Suppressor macrophage (primary cell): ENCODE measurements around the gene CRIP2.

Source experiments
- DNase-seq, 4 experiments: peaks; one replicate each; pipeline ENCODE4 v3.0.0-alpha.2; 2020 to 2022

The CRIP2 gene

DNA sequence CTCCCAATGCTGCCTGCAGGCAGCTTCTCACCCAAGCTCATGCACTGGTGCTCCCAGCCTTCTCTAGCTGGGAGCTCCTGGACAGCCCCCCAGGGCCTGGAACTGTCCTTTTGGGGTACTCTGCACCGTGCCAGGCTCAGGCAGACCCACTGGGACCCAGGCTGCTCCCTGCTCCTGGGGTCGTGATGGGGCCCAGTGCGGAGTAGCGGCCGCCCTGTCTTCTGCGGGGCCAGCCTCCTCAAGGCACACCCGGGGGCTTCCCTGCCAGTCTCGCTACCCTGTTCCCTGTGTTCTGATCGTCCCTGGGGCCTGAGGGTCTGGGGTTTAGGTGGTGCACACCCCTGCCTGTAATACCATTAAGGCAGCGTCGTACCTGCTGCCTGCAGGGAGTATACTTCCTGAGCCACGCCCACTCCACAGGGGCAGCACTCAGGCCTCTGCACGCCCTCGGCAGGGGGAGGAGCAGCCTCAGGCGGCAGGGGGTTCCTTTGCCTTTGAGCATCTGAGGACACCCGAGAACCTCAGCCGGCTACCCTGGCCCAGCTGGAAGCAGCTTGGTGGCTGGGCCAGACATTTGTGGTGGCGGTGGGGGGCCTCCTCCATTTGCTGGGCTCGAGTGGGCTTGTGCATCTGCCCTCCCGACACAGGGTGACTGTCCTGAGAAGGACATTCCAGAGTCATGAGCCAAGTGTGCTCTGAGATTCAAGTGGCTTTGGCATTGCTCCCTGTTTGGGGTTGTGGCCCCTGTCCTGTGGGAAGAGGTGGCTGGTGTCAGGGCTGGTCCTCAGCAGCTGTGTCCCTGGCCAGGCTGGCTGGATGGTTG is 9.2 kb upstream of the CRIP2 start:
- no peak for DNase-seq

GRCh38 chr14:105466531-105467248 is 7.9 kb upstream of the CRIP2 start:
- DNase-seq = no peak

DNA sequence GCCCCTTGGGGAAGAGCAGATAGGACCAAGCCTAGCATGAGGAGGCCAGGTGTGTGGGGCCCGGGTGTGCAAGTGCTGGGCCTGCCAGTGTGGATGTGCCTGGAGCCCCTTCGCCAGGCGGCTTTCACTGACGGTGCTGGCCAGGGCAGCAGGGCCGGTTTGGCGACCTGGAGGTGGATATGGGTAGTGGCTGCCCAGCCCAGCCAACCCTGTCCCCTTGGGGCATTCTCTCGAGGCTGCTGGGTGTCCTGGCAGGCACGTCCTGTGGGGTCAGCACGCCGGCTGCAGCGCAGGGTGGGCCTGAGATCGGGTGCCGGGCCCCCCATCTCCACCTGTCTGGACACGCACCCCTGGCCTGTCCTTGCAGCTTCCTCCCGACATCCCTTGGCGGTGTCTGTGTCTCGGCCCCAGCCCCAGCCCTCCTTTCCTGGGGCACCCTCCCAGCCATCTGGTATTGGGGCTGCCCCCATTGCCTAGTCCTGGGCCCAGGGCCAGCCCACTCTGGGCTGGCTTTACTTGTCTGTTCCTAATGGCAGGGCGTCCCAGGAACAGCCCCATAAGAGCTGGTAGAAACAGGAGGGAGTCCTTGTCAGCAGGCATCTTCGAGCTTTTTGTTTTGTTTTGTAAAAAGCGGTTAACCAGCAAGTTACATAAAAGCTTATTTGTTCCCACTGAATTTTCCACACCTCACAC is 7.2 kb upstream of the CRIP2 start:
- no peak for DNase-seq

DNA sequence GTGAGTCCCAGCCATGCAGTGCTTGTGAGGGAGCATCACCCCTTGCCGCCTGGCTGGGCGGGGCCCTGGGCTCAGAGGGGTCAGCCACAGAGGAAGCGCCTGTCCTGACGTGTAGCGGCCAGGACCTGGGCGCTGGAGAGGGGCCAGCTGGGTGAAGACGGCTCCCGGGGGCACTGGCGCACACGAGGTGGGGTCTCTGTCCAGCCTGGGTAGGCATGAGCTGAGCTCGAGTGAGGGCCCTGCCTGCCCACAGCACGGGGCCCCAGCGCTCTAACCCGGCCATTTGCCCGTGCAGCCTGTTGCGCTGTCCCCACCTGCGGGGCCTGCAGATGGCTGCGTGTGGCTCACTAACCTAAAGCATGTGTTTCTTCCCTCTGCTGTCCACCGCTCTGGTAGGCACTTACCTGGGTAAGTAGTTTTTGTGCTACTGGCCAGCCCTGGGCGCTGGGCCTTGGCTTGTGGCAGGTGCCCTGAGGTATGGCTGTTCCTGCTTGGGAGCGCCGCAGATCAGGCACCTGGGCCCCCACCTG is 6.6 kb upstream of the CRIP2 start:
- DNase-seq = no peak

- no peak for DNase-seq
Measured at GRCh38 chr14:105468621-105469241, 5.9 kb upstream of the CRIP2 start.

DNA sequence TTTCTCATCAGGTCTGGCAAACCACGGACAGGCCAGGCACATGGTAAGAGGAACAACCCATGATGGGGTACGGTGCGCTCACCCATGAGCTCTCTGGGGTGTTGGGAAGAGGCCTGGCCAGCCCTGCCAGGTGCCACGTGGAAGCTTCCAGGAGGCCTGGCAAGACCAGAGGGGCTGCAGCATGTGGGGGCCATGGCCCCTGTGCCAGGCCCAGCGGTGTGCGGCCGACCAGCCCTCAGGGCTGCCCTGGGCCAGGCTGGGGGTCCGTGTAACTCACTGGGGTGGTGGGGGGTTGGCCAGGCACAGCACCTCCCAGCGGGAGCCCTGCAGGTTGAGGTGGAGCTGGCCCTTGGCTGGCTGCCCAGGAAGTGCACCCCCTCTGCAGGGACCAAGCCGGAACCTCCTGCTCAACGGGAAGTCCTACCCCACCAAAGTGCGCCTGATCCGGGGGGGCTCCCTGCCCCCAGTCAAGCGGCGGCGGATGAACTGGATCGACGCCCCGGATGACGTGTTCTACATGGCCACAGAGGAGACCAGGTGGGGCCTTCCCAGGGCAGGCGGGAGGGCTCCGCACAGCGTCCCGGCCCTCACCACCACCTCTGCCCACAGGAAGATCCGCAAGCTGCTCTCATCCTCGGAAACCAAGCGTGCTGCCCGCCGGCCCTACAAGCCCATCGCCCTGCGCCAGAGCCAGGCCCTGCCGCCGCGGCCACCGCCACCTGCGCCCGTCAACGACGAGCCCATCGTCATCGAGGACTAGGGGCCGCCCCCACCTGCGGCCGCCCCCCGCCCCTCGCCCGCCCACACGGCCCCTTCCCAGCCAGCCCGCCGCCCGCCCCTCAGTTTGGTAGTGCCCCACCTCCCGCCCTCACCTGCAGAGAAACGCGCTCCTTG is 4.9 kb upstream of the CRIP2 start:
- DNase-seq = no peak

- DNase-seq = no peak
Measured at GRCh38 chr14:105470350-105471296, 4.0 kb upstream of the CRIP2 start.

- DNase-seq = no peak
Measured at GRCh38 chr14:105471297-105471821, 3.3 kb upstream of the CRIP2 start.

GRCh38 chr14:105471823-105472485 is 2.7 kb upstream of the CRIP2 start:
- DNase-seq = no peak

- no peak for DNase-seq
Measured at GRCh38 chr14:105472486-105472991, 2.1 kb upstream of the CRIP2 start.

DNA sequence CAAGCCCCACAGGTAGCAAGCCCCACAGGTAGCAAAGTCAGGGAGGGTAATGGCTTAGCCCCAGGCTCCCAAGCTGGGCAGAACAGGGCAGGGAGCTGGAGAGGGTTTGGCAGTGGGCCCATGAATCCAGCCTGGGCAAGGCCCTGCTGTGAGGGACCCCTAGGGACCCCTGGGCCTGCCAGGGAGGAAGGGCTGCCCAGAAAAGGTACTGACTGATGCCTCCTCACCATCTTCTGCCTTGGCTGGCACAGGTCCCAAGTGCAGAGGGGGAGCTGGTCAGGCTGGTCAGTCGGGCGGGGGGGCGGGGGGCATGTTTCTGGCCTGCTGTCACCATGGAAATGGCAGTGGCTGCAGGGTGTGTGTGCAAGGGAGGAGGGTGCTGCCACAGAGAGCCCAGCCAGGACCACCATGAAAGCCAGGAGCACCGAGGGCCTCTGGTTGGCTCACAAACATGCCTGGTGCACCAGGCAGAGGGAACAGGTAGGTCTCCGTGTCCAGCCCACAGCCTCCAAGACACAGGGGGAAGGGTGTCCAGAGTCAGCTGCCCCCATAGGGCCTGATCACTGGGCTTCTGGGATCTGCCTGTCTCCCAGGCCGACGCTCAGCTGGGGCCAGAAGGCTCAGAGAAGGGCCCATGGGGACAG is 1.5 kb upstream of the CRIP2 start:
- no peak for DNase-seq

DNA sequence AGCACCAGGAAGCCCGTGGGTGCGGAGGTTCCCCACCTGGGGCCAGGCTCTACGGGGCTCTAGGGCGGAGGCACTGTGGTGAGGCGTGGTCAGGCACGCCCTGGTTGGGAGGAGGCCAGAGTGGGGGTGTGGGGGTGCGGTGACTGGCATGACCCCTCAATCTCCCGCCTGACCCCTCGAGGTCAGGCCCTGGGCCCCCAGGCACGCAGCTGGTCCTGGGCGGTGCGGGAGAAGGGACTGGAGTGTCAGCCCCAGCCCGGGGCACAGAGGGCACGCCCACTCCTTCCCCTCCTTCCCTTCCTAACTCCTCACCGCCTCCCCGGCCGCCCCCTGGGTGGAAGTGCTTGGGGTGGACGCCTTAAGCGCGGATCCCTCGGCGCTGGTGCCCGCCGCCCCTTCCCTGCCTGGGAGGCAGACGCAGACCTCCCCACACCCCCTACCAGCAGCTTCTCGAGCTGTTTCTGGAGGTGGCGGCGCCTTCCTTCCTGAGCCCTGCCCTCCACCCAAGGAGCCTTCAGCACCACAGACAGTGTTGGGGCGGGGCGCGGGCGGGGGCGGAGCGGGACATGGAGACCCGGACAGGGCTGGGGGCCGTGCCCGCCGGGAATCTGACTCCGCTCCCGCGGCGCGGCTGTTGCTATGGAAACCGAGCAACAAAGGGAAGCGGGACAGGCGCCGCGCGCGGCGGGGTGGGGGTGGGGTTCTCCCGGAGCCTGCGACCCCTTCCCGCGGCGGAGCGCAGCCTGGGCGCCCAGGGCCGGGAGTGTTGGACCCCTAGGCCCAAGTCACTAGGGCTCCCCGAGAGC is 741 bp upstream of the CRIP2 start:
- DNase-seq = peak; percentile 17 to 62 (median 44)

DNA sequence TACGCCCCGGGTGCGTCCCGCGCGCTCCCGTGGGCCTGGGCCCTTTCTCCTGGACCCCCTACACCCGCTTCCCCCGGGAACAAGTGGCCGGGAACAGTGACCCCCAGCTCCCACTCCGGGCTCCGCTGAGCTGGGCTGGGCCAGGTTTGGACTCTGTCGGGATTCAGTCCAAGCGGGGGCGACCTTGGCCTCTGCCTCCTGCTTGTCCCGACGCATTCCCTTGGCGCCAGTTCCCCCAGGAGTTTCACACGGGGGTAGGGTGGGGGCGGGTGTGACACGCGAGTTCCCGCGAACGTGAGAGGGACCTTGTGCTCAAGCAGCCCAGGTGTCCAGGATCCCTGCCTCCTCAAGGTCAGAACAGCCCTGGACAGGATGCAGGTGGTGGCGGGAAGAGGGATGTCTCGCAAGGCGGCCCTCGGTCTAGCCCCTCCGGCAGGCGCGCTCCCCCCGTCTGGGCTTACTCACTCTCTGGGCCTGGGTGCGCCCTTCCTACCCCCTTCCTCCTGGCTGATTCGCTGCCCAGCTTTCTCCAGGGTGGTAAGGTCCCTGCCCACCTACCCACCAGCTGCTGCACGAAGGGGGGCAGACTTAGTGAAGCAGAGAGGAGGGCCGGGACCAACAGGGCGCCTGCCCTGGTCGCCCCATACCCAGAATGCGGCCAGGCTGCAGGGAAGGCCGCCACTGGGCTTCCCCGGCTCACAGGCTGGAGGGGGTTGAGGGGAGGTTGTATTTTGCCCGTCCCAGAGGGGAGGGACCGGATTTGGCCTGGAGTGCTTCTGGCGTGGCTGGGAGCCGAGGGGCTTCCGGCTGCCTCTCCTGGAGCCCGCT is 862 bp downstream of the CRIP2 start:
- DNase-seq = no peak

GRCh38 chr14:105476097-105476830 is 1.6 kb downstream of the CRIP2 start:
- DNase-seq = no peak

DNA sequence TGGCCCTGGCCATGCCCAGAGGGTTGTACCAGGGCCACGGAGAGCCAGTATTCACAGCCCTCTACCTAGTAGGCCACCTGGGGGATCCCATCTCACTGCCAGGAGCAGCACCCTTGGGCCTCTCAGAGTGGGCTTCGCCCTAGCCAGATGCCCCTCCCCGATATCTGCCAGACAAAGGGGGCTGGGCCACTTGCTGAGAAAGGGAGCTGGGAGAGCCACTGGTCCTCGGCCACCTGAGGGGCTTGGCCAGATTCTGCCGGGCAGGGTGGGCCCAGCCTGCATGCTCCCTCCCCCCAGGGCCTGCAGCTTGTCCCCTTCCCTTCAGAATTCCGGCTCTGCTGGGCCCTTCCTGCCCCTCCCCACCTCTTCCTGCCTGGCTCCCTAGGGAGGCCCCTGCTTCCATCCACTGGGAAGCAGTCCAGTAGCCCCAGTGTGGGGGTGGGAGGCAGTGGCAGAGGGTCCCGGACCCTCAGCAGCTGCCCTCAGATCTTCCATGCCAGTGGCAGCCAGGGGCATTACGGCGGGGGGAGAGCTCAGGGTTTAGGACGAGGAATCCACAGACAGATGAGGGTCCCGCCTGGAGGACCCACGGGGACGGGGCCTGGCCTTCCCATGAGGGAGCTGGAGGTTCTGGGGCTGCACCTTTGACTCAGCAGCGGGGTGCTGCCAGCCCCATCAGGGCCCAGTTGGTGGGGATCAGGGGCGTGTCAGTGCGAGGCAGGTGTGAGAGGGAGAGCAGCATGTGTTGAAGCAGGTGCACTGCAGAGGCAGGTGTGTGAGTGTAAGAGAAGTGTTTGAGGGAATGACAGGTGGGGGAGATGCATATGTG is 2.4 kb downstream of the CRIP2 start:
- no peak for DNase-seq
